GM12878 (cell line): ENCODE measurements around the gene RHBG. TPM values are rescaled to one million over a fixed set of nuclear protein-coding genes. Genes with fewer than 3 reads are reported as not detected.

Experiments used
- ATAC-seq: fragments of 200-7000 bp; cut with Tn5 transposase; 3 replicates; pipeline ENCODE4 v1.9.1; 2020; ENCODE audit warnings: mild to moderate bottlenecking, moderate library complexity
- BruUV-seq: library from RNA; stranded (reverse); fragments of 400-500 nt; replicated peaks from 2 replicates; lab custom pipeline; 2021; lab: Mats Ljungman, UMichigan
- CTCF ChIA-PET: fragments of 300-600 bp; sonication (Branson Sonifier 250); formaldehyde crosslinking; extraction: SDS; loops from one replicate; lab custom pipeline; 2021; ENCODE audit warnings: inconsistent platforms; lab: Yijun Ruan, JAX
- POLR2A ChIA-PET: fragments of 350-600 bp; formaldehyde crosslinking; extraction: SDS; loops from one replicate; lab custom pipeline; 2021; ENCODE audit warnings: inconsistent platforms; lab: Charles Lee
- RAD21 ChIA-PET: fragments of 300-600 bp; sonication (Branson Sonifier 250); formaldehyde crosslinking; loops from one replicate; lab custom pipeline; 2023; ENCODE audit warnings: antibody characterized with exemption; ENCODE audit not compliant: unreplicated experiment; lab: Charles Lee
- SMC1A ChIA-PET: fragments of 300-600 bp; sonication (Branson Sonifier 250); formaldehyde crosslinking; loops from one replicate; lab custom pipeline; 2023; ENCODE audit not compliant: unreplicated experiment, uncharacterized antibody; lab: Charles Lee
- DNase-seq: peaks from one replicate; pipeline ENCODE4 v3.0.0-alpha.2; 2011; ENCODE audit warnings: low read depth, low spot score
- FAIRE-seq: peaks from 3 replicates; lab custom pipeline; 2011; peaks lifted over from hg19 to GRCh38; lab: Jason Lieb, UNC
- H2AFZ ChIP-seq: 2 replicates; pipeline ENCODE4 v1.6.0; 2011; ENCODE audit warnings: low read depth, low read length, control low read depth; ENCODE audit not compliant: control insufficient read depth
- H3K27ac ChIP-seq: 2 replicates; pipeline ENCODE4 v1.5.1; 2011; ENCODE audit warnings: control low read depth; ENCODE audit not compliant: control insufficient read depth, insufficient read depth
- H3K27me3 ChIP-seq, 2 experiments: replicated peaks in 1 of 2; 2 replicates each; pipeline versions ENCODE4 v1.6.0 to v1.6.1; 2011; ENCODE audit warnings: low read length in 1 of 2; ENCODE audit not compliant: control insufficient read depth in 2 of 2, insufficient read depth in 2 of 2
- H3K36me3 ChIP-seq, 2 experiments: 2 replicates each; pipeline ENCODE4 v1.5.1; 2011; ENCODE audit warnings: low read length in 1 of 2; ENCODE audit not compliant: control insufficient read depth in 2 of 2, insufficient read depth in 2 of 2
- H3K4me1 ChIP-seq: 2 replicates; pipeline ENCODE4 v1.6.1; 2011; ENCODE audit warnings: mild to moderate bottlenecking, low read length, moderate library complexity, mixed read lengths; ENCODE audit not compliant: control insufficient read depth, insufficient read depth
- H3K4me2 ChIP-seq: 2 replicates; pipeline ENCODE4 v1.6.0; 2011; ENCODE audit warnings: control low read depth; ENCODE audit not compliant: control insufficient read depth, insufficient read depth
- H3K4me3 ChIP-seq: fragments of 200-600 bp; sonication (generic); 2 replicates; pipeline ENCODE4 v1.5.1; 2016
- H3K79me2 ChIP-seq: 2 replicates; pipeline ENCODE4 v1.6.0; 2011; ENCODE audit warnings: low read length; ENCODE audit not compliant: control insufficient read depth, insufficient read depth
- H3K9ac ChIP-seq: 2 replicates; pipeline ENCODE4 v1.8.0; 2011; ENCODE audit warnings: low read length, control low read depth, mixed read lengths; ENCODE audit not compliant: control insufficient read depth, insufficient read depth
- H3K9me3 ChIP-seq: replicated peaks from 3 replicates; pipeline ENCODE4 v1.5.1; 2011; ENCODE audit warnings: mild to moderate bottlenecking, low read length; ENCODE audit not compliant: control insufficient read depth, insufficient read depth
- H4K20me1 ChIP-seq: 2 replicates; pipeline ENCODE4 v1.6.0; 2011; ENCODE audit not compliant: control insufficient read depth, insufficient read depth
- BRCA1 ChIP-seq: IDR thresholded peaks from 2 replicates; pipeline ENCODE4 v1.6.1; 2011; ENCODE audit warnings: low read depth, low read length, improper control_type of control experiment
- CBX3 ChIP-seq: fragments of 200-600 bp; sonication (generic); IDR thresholded peaks from 2 replicates; pipeline ENCODE4 v1.6.1; 2016; ENCODE audit warnings: low read depth, borderline replicate concordance
- CHD4 ChIP-seq: fragments of 200-600 bp; sonication (generic); IDR thresholded peaks from 2 replicates; pipeline ENCODE4 v1.6.1; 2016; ENCODE audit warnings: mild to moderate bottlenecking
- HDGF ChIP-seq: fragments of 450-650 bp; IDR thresholded peaks from 2 replicates; pipeline ENCODE4 v1.6.1; 2016; ENCODE audit warnings: antibody characterized with exemption
- JUNB ChIP-seq: IDR thresholded peaks from 2 replicates; pipeline ENCODE4 v1.6.1; 2016; ENCODE audit warnings: antibody characterized with exemption, mild to moderate bottlenecking
- MEF2B ChIP-seq: fragments of 450-650 bp; IDR thresholded peaks from 2 replicates; pipeline ENCODE4 v1.6.1; 2018; ENCODE audit warnings: mild to moderate bottlenecking, moderate library complexity; ENCODE audit not compliant: partially characterized antibody, poor library complexity, severe bottlenecking
- NBN ChIP-seq: fragments of 450-650 bp; IDR thresholded peaks from 2 replicates; pipeline ENCODE4 v1.6.1; 2016
- NFYB ChIP-seq: IDR thresholded peaks from 2 replicates; pipeline ENCODE4 v1.6.1; 2011; ENCODE audit warnings: low read depth, mild to moderate bottlenecking, low read length, improper control_type of control experiment, moderate library complexity; ENCODE audit not compliant: insufficient read depth
- RAD21 ChIP-seq: IDR thresholded peaks from 2 replicates; pipeline ENCODE4 v1.6.1; 2011; ENCODE audit warnings: mild to moderate bottlenecking, low read depth, low read length, moderate library complexity; ENCODE audit not compliant: insufficient read depth
- RFX5 ChIP-seq: IDR thresholded peaks from 2 replicates; pipeline ENCODE4 v1.6.1; 2011; ENCODE audit warnings: low read depth, low read length, improper control_type of control experiment
- SMARCA5 ChIP-seq: fragments of 450-650 bp; IDR thresholded peaks from 2 replicates; pipeline ENCODE4 v1.6.1; 2017; ENCODE audit warnings: mild to moderate bottlenecking
- SMC3 ChIP-seq: IDR thresholded peaks from 2 replicates; pipeline ENCODE4 v1.6.1; 2011; ENCODE audit warnings: low read length, improper control_type of control experiment, borderline replicate concordance
- TAF1 ChIP-seq: IDR thresholded peaks from 2 replicates; pipeline ENCODE4 v1.6.1; 2011; ENCODE audit warnings: mild to moderate bottlenecking, low read depth, low read length, borderline replicate concordance
- TCF3 ChIP-seq: IDR thresholded peaks from 2 replicates; pipeline ENCODE4 v1.6.1; 2012; ENCODE audit warnings: low read depth, mild to moderate bottlenecking, low read length, borderline replicate concordance; ENCODE audit not compliant: insufficient read depth
- ZNF24 ChIP-seq: fragments of 450-650 bp; IDR thresholded peaks from 2 replicates; pipeline ENCODE4 v1.6.1; 2017; ENCODE audit warnings: antibody characterized with exemption, mild to moderate bottlenecking
- ZNF384 ChIP-seq: IDR thresholded peaks from 2 replicates; pipeline ENCODE4 v1.6.1; 2012; ENCODE audit warnings: low read depth, mild to moderate bottlenecking, low read length, improper control_type of control experiment, borderline replicate concordance
- ZNF622 ChIP-seq: fragments of 450-650 bp; IDR thresholded peaks from 2 replicates; pipeline ENCODE4 v1.6.1; 2017; ENCODE audit warnings: mild to moderate bottlenecking, inconsistent platforms
- WGBS: methylation state at CpG from one replicate; pipeline ENCODE4 v1.1.6; 2016; ENCODE audit warnings: low lambda C conversion rate; ENCODE audit not compliant: insufficient replicate concordance, insufficient coverage; ENCODE audit errors: missing lambda C conversion rate; 5-methylcytosine and 5-hydroxymethylcytosine counted together
- in situ Hi-C: fragments of 300-500 bp; cut with MboI; formaldehyde crosslinking; loops from 9 replicates; pipeline ENCODE4 v1.14.3; 2018; ENCODE audit warnings: mixed read lengths
- intact Hi-C: fragments of 100-400 bp; cut with micrococcal nuclease; formaldehyde crosslinking; loops from one replicate; pipeline ENCODE4 v1.14.2; 2022; ENCODE audit not compliant: unreplicated experiment
- polyA plus RNA-seq, 11 experiments: library from polyadenylated mRNA; depleted of rRNA in 4 of 11; unstranded in 6 of 11; stranded (reverse) in 5 of 11; fragments of >200 nt; fragmentation: Nextera tagmentation in 4 of 11; fragmentation: Illumina TruSeq in 1 of 11; extraction: Ambion mirVana in 4 of 11; extraction: Trizol in 1 of 11; gene quantifications; 1 replicate in 1 of 11; 2 replicates in 10 of 11; pipeline versions ENCODE4 v1.2.1 to v1.2.3, GENCODE V29; 2011 to 2016; ENCODE audit warnings: inconsistent platforms in 2 of 11, missing spikeins in 2 of 11, low read depth in 1 of 11
- total RNA-seq, 4 experiments: library from RNA; depleted of rRNA in 3 of 4; stranded (reverse); fragments of >200 nt in 3 of 4; fragmentation: Illumina TruSeq in 1 of 4; extraction: Trizol in 1 of 4; gene quantifications; 2 replicates each; pipeline versions ENCODE4 v1.2.1 to v1.2.3, GENCODE V29; 2013 to 2021
- TF ChIP-seq, protein P1 (sequence below): fragments of 450-650 bp; IDR thresholded peaks from 2 replicates; pipeline ENCODE4 v1.6.1; 2017; ENCODE audit warnings: mild to moderate bottlenecking, moderate library complexity
- TF ChIP-seq, protein P2 (sequence below): fragments of 450-650 bp; IDR thresholded peaks from 2 replicates; pipeline ENCODE4 v1.6.1; 2018; ENCODE audit warnings: mild to moderate bottlenecking, low read depth, moderate library complexity; ENCODE audit not compliant: partially characterized antibody

The RHBG gene
- total and polyA plus RNA-seq, 10 of the 15 experiments (the other 5 are each of a cell fraction or from before 2014, with no cell fraction given) = not detected

DNA sequence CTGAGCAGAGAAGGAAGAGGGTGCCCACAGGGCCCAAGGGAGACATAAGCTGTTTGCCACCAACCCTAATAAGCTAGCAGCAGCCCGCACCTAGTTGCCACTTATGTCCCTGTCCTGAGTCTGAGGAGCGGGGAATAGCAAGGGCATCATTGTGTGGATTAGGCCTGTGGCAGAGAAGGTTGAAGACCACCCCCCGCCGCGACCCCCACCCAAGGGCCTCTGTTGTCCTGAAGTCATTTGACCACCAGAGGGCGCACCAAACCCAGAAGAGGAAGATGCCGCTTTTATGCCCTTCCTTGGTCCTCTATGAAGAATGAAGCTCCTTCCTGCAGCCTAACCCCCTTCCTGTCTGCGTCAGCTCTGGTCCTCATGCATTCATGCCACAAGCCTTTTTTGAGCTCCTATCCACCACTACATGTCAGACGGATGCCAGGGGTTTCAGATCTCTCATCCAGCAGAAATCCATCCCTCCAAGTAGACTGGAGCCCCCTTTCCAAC lies 16.6 kb downstream of the RHBG start:
- peaks cover 6 to 11% of the 10 kb centered on the region in 2 experiments for H3K27me3 ChIP-seq
- intact Hi-C loops = loop anchor here (1.0 to 2.0 kb wide), 2 partner anchors 61 to 223 kb away; no protein-coding TSS in a partner anchor
- CTCF ChIA-PET = interaction anchor here (0.6 to 7.8 kb wide), 60 partner anchors 8 to 1616 kb away, joined by 3 to 468 read pairs (median 6); partner anchors contain the start of genes IQGAP3, MEF2D, NAXE and RHBG
- H3K27ac ChIP-seq = no peak overlapping the region
- FAIRE-seq (peak; percentile 95), DNase-seq (no peak), ATAC-seq (peak; percentile 69)
- H3K9me3 ChIP-seq = no peaks in the 10 kb centered on the region
- no peak overlapping the region for H2AFZ ChIP-seq
- H3K36me3 ChIP-seq = no peaks in the 10 kb centered on the region
- BruUV-seq = no TSS peak
- in situ Hi-C loops = loop anchor here (5.0 kb wide), 1 partner anchor 222 kb away; no protein-coding TSS in a partner anchor
- WGBS = 0% methylated on average over 9 of the region's 9 CpGs
- no peak overlapping the region for H3K4me3 ChIP-seq
- no peak overlapping the region for H3K4me2 ChIP-seq
- no peak overlapping the region for H3K9ac ChIP-seq
- H3K79me2 ChIP-seq = no peaks in the 10 kb centered on the region
- POLR2A ChIA-PET = interaction anchor here (0.6 to 1.5 kb wide), 3 partner anchors 14 to 271 kb away, joined by 3 to 8 read pairs (median 3); no protein-coding TSS in a partner anchor
- RAD21 ChIA-PET = interaction anchor here (0.6 to 6.3 kb wide), 31 partner anchors 8 to 242 kb away, joined by 3 to 162 read pairs (median 4); partner anchors contain the start of gene NAXE
- H4K20me1 ChIP-seq = no peaks in the 10 kb centered on the region
- no peaks in the 10 kb centered on the region for H3K4me1 ChIP-seq
- SMC1A ChIA-PET = interaction anchor here (0.6 to 5.4 kb wide), 28 partner anchors 9 to 242 kb away, joined by 3 to 149 read pairs (median 5); partner anchors contain the start of gene TTC24
- TF ChIP-seq RFX5 (no peak), BRCA1 (no peak), SMC3 (peak; percentile 98), ZNF622 (no peak), CBX3 (no peak), ZNF384 (no peak), ZNF24 (peak; percentile 95), TAF1 (no peak), JUNB (no peak), MEF2B (peak; percentile 63), CHD4 (no peak), NFYB (no peak), NBN (no peak), TCF3 (no peak), RAD21 (peak; percentile 88), SMARCA5 (peak; percentile 43; the same call in 1 of the 2 replicates), HDGF (no peak)
- TF ChIP-seq, protein P1, sequence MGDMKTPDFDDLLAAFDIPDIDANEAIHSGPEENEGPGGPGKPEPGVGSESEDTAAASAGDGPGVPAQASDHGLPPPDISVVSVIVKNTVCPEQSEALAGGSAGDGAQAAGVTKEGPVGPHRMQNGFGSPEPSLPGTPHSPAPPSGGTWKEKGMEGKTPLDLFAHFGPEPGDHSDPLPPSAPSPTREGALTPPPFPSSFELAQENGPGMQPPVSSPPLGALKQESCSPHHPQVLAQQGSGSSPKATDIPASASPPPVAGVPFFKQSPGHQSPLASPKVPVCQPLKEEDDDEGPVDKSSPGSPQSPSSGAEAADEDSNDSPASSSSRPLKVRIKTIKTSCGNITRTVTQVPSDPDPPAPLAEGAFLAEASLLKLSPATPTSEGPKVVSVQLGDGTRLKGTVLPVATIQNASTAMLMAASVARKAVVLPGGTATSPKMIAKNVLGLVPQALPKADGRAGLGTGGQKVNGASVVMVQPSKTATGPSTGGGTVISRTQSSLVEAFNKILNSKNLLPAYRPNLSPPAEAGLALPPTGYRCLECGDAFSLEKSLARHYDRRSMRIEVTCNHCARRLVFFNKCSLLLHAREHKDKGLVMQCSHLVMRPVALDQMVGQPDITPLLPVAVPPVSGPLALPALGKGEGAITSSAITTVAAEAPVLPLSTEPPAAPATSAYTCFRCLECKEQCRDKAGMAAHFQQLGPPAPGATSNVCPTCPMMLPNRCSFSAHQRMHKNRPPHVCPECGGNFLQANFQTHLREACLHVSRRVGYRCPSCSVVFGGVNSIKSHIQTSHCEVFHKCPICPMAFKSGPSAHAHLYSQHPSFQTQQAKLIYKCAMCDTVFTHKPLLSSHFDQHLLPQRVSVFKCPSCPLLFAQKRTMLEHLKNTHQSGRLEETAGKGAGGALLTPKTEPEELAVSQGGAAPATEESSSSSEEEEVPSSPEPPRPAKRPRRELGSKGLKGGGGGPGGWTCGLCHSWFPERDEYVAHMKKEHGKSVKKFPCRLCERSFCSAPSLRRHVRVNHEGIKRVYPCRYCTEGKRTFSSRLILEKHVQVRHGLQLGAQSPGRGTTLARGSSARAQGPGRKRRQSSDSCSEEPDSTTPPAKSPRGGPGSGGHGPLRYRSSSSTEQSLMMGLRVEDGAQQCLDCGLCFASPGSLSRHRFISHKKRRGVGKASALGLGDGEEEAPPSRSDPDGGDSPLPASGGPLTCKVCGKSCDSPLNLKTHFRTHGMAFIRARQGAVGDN = no peak
- TF ChIP-seq, protein P2, sequence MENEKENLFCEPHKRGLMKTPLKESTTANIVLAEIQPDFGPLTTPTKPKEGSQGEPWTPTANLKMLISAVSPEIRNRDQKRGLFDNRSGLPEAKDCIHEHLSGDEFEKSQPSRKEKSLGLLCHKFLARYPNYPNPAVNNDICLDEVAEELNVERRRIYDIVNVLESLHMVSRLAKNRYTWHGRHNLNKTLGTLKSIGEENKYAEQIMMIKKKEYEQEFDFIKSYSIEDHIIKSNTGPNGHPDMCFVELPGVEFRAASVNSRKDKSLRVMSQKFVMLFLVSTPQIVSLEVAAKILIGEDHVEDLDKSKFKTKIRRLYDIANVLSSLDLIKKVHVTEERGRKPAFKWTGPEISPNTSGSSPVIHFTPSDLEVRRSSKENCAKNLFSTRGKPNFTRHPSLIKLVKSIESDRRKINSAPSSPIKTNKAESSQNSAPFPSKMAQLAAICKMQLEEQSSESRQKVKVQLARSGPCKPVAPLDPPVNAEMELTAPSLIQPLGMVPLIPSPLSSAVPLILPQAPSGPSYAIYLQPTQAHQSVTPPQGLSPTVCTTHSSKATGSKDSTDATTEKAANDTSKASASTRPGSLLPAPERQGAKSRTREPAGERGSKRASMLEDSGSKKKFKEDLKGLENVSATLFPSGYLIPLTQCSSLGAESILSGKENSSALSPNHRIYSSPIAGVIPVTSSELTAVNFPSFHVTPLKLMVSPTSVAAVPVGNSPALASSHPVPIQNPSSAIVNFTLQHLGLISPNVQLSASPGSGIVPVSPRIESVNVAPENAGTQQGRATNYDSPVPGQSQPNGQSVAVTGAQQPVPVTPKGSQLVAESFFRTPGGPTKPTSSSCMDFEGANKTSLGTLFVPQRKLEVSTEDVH = no peak
